ENCODE data around the gene MOSPD2. TPM values are rescaled to one million over a fixed set of nuclear protein-coding genes. Genes with fewer than 3 reads are reported as not detected.

The MOSPD2 gene
- total RNA-seq, 1 experiment from 2014 or later = 6.4 TPM

DNA sequence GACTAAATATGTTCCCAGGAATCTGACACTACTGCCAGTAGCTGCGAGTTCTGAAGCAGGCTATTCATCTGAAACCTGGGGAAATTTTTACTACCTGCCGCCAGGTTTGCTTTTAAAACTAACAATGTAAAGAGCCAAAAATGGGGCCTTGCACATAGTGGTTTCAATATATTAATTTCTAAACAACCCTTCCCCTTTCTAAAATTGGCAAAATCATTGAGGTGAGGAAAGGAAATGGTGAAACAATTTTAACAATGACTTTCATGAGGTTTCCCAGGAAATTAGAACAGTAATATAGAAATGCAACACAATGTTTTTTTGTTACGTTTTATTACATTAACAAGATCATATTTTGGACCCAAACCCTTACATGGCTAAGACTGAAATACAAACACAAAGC is 21.7 kb upstream of the MOSPD2 start:
- Mint-ChIP-seq H3K4me1 (no peaks in the 10 kb centered on the region), H3K27me3 (ENCODE audit: low read depth) (no peaks in the 10 kb centered on the region), H3K4me3 (no peak overlapping the region), H3K36me3 (ENCODE audit: insufficient read depth in 1 of 3, low read depth in 3 of 3) (peaks cover 3 to 15% (median 8%) of the 10 kb centered on the region in 3 experiments), H3K27ac (no peak overlapping the region), H3K9me3 (peaks cover 41 to 42% of the 10 kb centered on the region in 2 experiments)
- H3K56ac ChIP-seq (ENCODE audit: insufficient read length, low read depth, low read length) = no peak overlapping the region
- no peaks in the 10 kb centered on the region for H4K20me1 ChIP-seq (ENCODE audit: control insufficient read depth, insufficient read depth, insufficient read length)
- no peak overlapping the region for H2BK15ac ChIP-seq (ENCODE audit: low read depth, low read length)
- no peaks in the 10 kb centered on the region for H3K23me2 ChIP-seq (ENCODE audit: insufficient read length, low read depth, low read length, poor library complexity, severe bottlenecking)
- H3K18ac ChIP-seq (ENCODE audit: insufficient read length, low read depth, low read length) = no peak overlapping the region
- H3K27ac ChIP-seq (ENCODE audit: insufficient read length, low read depth, low read length) = no peak overlapping the region
- no peak overlapping the region for H2AK5ac ChIP-seq (ENCODE audit: insufficient read length, low read length)
- no peak overlapping the region for H4K8ac ChIP-seq (replicated peaks; ENCODE audit: insufficient read length, low read depth, low read length)
- WGBS (ENCODE audit: extremely low coverage, insufficient read length, low lambda C conversion rate) = no CpG with 5 or more reads among the region's 3 CpGs
- no peak overlapping the region for H3K9ac ChIP-seq (ENCODE audit: extremely low read depth, insufficient read length, low read length)
- no peak overlapping the region for H2BK5ac ChIP-seq (ENCODE audit: insufficient read length, low read length)
- no peaks in the 10 kb centered on the region for H3K4me1 ChIP-seq (ENCODE audit: insufficient read depth, low read length)
- no peak overlapping the region for H4K5ac ChIP-seq (ENCODE audit: insufficient read length, low read depth, low read length)
- H2BK120ac ChIP-seq (ENCODE audit: low read depth, low read length, poor library complexity, severe bottlenecking) = no peak overlapping the region
- H3K79me1 ChIP-seq (ENCODE audit: insufficient read depth, low read depth, low read length, poor library complexity, severe bottlenecking) = no peaks in the 10 kb centered on the region
- TF ChIP-seq, protein P1, sequence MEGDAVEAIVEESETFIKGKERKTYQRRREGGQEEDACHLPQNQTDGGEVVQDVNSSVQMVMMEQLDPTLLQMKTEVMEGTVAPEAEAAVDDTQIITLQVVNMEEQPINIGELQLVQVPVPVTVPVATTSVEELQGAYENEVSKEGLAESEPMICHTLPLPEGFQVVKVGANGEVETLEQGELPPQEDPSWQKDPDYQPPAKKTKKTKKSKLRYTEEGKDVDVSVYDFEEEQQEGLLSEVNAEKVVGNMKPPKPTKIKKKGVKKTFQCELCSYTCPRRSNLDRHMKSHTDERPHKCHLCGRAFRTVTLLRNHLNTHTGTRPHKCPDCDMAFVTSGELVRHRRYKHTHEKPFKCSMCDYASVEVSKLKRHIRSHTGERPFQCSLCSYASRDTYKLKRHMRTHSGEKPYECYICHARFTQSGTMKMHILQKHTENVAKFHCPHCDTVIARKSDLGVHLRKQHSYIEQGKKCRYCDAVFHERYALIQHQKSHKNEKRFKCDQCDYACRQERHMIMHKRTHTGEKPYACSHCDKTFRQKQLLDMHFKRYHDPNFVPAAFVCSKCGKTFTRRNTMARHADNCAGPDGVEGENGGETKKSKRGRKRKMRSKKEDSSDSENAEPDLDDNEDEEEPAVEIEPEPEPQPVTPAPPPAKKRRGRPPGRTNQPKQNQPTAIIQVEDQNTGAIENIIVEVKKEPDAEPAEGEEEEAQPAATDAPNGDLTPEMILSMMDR (conservative IDR thresholded peaks at IDR 0.05) = no peak
- no peak overlapping the region for H3K4ac ChIP-seq (ENCODE audit: low read depth, low read length)
- H2AFZ ChIP-seq (ENCODE audit: low read length) = no peak overlapping the region
- no peak overlapping the region for H3K23ac ChIP-seq (ENCODE audit: insufficient read length, low read depth, low read length)
- no peaks in the 10 kb centered on the region for H3K9me3 ChIP-seq (ENCODE audit: control insufficient read depth, low read depth, low read length)
- no peak overlapping the region for H2BK12ac ChIP-seq (ENCODE audit: insufficient read length, low read depth, low read length)
- no peak for DNase-seq
- no peaks in the 10 kb centered on the region for H3K79me2 ChIP-seq (ENCODE audit: insufficient read depth, low read length)
- H3K4me2 ChIP-seq (ENCODE audit: insufficient read depth, insufficient read length, low read length) = no peak overlapping the region
- no peak overlapping the region for H2BK20ac ChIP-seq (ENCODE audit: low read depth, low read length, poor library complexity, severe bottlenecking)
- H3K27me3 ChIP-seq (ENCODE audit: insufficient read depth, low read length) = no peaks in the 10 kb centered on the region
- H4K91ac ChIP-seq (ENCODE audit: insufficient read length, low read depth, low read length) = no peak overlapping the region
- H3T11ph ChIP-seq (ENCODE audit: low read length) = no peak overlapping the region
- no peak overlapping the region for H3K14ac ChIP-seq (ENCODE audit: insufficient read depth, low read length)

Data from H9 (cell line).